GM18507 (cell line): Measurements from ENCODE around the gene MAP2K7.
"Not testable (repeated sequence)": the region's sequence is repeated elsewhere in the genome, so short reads cannot be mapped to it uniquely, and the experiment has no call there.

Experiments
- DNase-seq: peaks from one replicate; pipeline ENCODE4 v3.0.0; 2011; ENCODE audit warnings: low read depth; ENCODE audit not compliant: insufficient read length; ENCODE audit errors: extremely low spot score
- FAIRE-seq: peaks from 2 replicates; lab custom pipeline; 2011; peaks lifted over from hg19 to GRCh38; lab: Jason Lieb, UNC

Gene MAP2K7

DNA sequence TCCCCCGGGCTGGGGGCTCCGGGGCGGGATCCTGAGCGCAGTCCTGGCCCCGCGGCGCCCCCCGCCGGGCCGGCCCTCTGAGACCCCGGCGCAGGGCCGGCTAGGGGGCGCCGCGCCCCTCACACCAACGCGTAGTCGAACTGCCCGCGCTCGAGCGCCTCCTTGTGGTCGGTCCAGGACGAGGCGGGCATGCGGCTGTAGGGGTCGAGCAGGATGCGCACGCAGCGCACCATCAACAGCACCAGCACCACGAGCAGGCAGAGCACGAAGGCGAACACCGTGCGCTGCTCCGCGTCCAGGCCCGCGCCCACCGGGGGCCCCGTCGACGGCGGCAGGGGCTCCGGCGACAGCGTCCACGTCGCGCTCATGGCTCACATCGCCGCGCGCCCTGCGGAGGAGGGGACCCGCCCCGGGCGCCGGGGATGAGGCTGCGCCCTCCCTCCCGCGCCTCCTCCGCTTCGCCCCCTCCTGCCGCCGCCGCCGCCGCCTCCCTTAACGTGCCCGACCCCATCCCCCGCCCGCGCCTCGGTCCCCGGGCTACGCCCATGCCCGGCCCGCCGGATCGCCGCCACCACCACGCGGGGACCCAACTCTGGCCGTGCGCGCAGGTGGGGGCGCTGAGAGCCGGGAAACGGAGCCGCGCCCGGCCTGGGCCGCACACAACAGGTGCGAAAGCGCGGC lies 21.6 kb downstream of the MAP2K7 start:
- FAIRE-seq: peak; percentile 85
- peak; percentile 61 for DNase-seq

DNA sequence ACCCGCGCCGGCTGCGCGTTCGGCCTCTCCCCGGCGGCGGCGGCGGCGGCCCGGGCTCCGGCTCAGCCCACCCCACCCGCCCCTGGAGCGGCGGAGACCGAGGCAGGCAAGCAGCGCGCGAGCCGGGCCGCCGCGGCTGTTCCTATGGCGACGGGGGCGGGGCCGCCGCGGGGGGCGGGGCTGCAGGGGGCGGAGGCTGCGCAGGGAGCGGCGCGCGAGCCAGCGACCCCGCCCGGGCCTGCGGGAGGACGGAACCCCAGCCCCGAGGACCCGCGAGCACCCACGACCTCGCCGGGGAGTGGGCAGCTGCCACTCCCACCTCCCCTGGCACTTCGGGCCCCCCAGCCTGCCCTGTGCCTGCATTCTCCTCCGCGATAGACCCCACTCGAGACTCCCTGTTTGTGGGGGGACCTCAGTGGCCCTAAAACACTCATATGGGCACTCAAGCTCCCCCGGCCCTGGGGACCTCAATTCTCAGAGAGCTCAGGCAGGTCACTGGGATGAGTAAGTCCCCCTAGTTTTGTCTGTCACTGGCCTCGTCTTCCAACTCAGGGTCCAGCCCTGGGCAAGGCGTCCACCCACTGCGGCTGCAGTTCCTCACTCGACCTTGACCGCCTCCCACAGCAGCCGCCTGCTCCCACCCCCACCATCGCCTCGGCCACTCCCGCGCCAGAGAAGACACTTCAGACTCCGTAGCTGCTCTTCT lies 22.5 kb downstream of the MAP2K7 start, which contains the start of gene CTXN1:
TSS of gene CTXN1 (minus strand) at position 115 of the 706 bp plus-strand sequence. CDS start 597 bp downstream, outside the sequence.
- FAIRE-seq (no peak), DNase-seq (peak; percentile 66)

DNA sequence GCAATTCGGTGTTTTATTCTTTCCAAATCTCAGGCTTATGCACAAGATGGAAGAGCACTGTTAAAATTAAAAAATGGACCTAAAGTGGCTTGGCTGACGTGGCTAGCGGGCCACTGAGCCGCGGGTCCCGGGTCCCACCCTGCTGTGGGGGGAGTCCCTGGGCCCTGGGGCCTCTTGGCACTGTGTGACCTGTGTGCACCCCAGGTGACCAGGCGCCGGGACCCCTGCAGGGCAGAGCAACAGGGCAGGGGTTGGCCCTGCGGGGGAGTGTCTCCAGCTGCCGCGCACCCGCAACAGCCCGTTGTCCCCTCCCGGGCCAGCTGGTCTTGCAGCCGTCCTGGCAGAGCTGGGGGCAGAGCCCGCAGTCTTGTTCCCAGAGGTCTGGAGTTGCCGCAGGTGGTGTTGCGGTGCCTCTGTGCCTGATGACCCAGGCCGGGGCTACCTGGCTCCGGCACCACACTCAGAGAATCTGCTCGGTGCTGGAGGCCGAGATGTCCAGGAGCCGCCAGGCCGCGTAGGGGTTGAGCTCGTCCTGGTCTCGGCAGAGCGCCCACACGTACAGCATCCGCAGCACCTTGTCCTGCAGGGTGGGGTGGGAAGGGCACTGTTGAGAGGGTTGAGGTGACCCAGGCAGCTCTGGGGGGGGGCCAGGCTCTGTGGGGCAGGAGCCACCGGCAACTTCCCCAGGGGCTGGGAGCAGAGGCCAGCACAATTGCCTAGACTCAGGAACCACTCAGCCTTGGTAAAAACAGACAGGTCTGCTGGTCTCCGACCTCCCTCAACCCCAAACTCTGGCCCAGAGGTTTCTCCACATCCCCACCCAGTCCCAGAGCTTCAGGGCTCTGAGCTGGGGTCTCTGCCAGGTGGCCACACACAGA lies 23.3 kb downstream of the MAP2K7 start:
- no peak for DNase-seq
- FAIRE-seq: no peak

DNA sequence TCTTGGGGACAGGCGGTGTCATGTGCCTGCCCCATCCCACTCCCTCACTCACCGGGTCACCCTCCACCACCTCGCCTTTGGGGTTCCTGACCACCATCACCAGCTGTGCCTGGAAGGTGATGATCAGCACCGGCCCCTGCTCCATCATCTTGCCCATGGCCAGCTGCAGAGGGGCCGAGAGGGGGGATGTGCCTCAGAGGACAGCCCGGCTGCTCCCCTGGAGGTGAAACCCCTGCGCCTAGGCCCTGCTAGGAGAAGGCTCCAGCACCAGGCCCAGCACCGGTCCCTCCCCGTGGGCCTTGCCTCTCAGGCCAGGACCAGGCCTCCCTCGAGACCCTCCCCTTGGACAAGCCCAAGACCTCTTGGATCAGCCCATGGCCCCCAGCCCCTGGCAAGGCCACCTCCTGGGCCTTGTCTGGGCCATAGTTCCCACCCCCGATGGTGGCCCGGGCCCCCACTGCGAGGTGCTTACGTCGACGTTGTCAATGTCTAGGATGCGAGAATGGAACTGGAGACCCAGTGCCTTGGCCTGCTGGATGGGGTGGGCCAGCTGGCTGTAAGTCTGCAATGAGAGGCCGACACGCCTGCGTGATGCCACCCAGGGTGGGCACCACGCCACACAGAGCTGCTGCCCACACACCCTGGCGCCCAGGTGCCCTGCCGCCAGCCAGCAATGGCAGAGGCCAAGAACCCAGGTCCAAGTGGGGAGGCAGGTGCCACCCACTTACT lies 24.1 kb downstream of the MAP2K7 start:
- DNase-seq: no peak
- no peak for FAIRE-seq

DNA sequence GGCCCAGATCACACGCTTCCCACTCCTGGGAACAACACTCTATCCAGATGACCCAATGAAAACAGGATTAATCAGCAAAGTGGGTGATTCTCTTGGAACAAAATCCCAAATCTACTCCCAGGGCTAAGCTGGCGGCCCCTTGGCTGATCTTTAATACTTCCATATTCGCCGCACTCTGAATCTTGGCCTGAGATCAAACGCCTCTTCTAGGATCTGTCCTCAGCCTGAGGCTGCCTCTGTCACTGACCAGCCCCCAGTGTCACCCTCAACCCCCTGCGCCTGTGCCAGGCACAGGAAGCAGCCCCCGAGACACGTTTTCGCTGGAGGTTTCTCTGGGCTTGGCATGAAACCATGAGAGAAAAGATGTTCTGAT lies 24.6 kb downstream of the MAP2K7 start:
- DNase-seq (no peak), FAIRE-seq (no peak)

DNA sequence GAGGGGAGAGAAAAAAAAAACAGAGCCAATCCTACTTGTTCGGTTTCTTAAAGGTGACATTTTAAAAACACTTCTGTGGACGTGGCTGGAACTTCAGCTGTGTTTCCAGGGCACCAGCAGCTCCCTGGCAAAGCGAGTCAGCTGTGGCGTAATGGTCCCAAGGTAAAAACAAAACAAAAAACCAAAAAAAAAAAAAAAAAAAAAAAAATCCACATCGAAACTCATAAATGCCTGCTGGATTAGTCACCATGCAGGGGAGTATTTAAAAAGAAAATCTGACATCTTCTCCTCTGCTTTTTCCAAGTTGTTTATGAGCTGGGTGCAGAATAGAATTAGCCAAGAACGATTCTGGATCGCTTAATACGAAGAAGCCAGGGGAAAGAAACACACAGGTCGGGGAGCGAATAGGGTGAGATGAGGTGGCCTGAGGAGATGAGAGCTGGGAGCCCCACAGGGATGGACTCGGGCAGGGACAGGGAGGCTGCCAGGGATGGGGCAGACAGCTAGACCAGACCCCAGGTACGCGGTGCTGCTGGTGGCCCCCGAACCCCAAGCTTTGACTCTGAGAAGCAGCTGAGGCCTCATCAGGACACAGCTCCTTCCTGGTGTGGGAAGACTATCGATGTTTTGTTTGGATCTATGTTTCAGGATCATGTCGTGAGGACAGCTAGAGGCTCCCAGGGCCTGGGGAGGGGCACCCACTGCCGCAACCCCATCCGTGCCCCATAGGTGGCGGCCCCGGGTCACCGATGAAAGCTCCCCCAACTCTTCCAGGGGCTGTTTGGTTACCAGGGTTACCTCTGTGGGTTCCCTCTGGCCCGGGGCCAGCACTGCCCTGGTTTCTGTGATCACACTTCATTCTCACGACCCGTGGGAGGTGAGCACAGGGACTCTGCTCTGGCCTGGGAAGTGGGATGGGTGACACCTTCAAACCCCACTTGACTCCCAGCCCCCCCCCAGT lies 25.3 kb downstream of the MAP2K7 start:
- DNase-seq (no peak), FAIRE-seq (no peak)

DNA sequence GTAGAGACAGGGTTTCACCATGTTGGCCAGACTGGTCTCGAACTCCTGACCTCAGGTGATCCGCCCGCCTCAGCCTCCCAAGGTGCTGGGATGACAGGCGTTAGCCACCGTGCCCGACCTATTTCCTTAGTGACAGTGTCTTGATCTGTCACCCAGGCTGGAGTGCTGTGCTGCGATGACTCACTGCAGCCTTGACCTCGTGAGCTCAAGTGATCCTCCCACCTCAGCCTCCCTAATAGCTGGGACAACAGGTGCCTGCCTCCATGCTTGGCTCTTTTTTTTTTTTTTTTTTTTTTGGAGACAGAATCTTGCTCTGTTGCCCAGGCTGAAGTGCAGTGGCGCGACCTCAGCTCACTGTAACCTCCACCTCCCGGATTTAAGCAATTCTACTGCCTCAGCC lies 26.4 kb downstream of the MAP2K7 start:
- FAIRE-seq, DNase-seq: not testable (repeated sequence)

DNA sequence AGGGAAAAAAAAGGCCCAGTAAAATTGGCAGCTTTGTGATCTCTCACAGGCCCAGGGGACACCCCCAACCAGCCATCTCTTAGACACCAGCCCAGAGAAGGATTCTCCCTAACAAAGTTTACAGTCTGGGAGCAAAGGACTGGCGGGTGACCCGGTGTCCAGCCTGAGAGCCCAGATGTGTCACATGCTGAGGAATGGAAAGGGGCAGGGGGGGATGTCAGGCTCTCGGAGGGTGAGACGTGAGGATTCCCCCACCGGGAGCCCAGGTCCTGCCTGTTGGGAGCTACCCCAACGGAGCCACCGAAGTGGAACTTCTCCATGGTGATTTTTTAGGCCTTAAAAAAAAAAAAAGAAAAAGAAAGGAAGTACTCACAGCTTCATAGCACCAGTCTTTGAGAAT lies 27.1 kb downstream of the MAP2K7 start:
- no peak for DNase-seq

DNA sequence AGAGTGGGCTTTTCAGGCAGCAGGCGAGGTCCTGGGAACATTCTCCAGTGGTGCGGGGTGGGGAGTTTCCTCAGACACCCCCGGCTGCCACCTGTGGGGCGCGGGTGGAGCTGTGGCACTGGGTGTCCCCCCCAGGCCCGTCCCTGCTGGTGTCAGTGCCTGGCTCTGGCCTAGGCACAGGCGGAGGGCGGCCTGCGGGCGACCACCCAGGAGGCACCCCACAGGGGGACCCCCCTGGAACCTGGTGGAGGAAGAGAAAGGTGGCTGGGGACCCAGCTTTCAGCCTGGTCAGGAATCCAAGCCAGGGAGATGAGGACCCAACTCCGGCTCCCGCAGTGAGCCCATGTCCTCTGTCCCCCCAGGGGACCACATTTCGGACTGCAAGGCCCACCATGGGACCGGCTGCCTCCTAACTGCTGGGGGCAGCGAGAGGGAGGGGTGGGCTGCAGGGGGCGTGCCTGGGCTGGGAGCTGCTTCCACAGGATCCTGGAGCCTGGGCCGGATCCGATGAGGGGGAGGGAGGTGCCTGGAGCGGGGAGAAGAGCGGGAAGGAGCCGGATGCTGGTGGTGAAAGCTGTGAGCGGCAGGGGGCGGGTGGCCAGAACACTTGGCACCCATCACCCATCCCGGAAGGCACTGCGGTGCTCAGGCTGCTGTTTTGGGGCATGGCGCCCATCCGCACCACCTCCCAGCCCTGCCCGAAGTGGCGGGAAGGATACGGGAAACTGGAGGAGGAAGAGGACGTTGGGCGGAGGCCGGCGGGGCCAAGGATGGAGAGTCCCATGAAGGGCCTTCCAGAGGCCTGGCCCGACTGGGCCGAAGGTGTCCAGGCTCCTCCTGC lies 27.8 kb downstream of the MAP2K7 start:
- DNase-seq (no peak), FAIRE-seq (no peak)

More for the DNA sequence above, 27.1 kb downstream of the MAP2K7 start:
- no peak for FAIRE-seq

DNA sequence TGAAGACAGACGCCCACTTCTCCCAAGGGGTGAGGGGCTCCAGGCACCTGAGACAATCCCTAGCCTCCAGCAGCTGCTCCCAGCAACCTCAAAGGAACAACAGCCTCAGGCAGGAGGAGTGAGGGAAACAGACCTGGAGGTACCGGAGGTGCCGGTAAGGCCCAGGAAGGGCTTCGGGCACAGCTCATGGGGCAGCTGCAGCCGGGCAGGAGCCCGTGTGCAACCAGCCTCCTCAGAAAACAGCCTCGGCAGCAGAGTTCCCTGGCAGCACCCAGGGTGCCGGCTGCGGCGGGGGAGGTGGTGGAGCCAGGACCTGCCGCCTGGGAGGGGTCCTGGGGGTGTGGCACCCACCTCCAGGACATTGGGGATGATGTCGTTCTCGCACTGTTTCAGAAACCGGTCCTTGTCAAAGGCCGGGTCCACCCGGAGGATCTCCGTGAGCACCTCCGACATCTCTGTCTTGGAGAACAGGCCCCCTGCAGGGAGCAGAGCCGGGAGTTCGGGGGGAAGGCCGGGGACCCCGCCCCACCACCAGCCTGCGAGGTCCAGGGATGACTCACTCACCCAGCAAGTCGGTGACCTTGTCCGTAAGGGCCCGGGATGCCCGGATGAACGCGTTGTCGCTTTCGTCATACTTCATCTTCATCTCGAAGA lies 28.7 kb downstream of the MAP2K7 start:
- FAIRE-seq (no peak), DNase-seq (no peak)

DNA sequence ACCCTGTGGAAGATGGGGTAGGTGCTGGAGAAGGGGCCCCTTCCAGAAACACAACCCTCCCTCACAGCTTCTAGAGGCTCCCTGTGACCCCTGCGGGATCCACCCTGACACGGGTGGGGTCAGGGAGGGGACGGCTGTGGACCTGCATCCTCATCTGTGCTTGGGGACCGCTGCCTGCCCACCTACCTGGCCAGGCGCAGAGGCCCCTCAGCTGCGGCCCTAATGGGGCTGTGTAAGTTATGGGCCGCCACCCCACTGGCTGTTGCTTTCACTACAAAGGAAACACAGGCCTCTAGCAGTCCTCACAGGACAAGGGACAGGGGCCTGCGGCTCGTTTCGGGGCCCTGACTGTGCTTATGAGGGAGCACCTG lies 29.2 kb downstream of the MAP2K7 start:
- DNase-seq: no peak
- no peak for FAIRE-seq

DNA sequence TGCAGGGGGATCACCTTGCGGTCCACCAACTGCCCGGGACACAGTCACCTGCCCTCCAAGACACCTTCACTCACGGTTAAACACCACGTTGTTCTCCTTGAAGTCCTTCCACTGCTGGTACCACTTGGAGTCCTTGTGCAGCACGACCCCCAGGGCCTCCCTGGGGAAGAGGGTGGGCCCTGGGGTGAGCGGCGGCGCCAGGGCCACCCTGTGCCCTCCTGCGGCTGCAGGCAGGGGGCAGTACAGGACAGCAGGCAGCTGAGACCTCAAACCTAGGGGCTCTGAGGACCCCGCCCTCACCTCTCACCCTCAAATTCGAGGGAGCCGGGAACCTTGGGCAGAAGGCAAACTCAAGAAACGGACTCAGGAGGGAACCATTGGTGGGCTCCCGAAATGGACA lies 29.7 kb downstream of the MAP2K7 start:
- no peak for FAIRE-seq
- no peak for DNase-seq

DNA sequence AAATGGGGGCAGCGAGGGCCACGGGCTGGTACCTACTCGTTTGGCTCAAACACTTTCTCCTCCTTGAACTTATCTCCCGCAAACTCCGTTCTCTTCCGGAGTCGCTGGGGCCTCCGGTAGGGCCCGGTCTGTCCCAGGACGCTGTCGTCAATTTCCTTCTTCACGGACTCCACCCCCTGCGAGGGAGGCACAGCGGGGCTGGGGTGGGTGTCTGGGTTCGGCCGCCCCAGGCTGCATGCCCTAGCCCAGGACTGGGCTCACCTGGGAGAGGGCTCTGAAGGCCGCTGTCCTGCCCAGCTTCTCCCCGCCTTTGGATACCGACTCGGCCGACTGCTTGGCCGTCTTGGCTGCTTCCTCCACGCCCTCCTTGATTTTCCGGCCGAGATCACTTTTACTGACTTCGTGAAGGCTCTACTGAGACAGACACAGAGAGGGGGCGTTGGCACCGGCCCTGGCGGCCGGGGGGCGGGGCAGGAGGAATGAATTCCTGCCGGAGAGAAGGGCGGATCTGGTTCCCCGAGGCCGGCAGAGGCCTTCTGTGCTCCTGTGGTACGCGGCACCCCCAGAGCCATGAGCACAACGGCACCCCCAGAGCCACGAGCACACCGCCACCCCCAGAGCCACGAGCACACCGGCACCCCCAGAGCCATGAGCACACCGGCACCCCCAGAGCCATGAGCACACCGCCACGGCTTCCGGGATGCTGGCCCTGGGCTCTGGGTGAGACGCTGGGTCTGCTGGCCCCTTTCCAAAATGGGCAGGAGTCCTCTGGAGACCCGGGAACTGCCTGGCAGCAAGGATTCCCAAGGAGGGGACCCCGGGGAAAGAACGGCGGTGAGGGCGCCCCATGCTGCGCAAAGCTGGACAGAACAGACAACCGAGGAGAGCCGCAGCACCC lies 30.4 kb downstream of the MAP2K7 start:
- no peak for DNase-seq
- no peak for FAIRE-seq

DNA sequence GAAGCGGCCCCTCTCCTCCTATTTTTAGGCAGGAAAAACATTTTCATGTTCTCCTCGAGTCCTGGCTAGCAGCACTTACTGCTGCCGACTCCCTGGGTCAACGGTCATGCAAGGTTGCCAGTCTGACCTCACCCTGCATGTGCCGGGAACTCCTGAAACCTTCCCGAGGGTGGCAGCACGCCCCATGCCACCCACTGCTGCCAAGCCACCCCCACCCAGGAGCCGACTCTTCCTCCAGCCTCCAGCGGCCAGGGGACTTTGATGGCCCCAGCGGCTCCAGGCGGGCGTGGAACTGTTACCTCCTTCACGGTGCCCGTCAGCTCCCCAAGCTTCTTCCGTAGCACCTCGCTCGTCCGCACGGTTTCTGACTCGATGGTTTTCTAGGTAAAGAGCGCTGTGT lies 31.1 kb downstream of the MAP2K7 start:
- no peak for DNase-seq
- FAIRE-seq: no peak

DNA sequence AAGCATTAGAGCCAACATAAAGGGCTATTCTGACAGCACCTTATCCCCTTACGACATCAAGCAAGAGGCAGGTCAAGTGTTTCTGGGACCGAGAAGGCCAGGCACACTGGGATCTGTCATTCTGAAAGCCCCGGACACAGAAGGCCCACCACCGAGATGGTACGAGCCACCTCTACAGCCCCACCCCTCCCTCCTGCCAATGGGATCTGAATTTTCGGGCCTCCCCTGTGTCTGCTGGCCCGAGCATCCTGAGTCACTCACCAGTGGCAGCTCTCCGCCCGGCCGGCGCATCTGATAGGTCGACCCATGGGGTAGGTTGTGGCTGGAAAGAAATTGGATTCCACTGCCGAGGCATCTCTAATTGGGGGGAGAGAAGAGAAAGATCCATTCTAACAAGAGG lies 37.2 kb downstream of the MAP2K7 start:
- no peak for FAIRE-seq

DNA sequence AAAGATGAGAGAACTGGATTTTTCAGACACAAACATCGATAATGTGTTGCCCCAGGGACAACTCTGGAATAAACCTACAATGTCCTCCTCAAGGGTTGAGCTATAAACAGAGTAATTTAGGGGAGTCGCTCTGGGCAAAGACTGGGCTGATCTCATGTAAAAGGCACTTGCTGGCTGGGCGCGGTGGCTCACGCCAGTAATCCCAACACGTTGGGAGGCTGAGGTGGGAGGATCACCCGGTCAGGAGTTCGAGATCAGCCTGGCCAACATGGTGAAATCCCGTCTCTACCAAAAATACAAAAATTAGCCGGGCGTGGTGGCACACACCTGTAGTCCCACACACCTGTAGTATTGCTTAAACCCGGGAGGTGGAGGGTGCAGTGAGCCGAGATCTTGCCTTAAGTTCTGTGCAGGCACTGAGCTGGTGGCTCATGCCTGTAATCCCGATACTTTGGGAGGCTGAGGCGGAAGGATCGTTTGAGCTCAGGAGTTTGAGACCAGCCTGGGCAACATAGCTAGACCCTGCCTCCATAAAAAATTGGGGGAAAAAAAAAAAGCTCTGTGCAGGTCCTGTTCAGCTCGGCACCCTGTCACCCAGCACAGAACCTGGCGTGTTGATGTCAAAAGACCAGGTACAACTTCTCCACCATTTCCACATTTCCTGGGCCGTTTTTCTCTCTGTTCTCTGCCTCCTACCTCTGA lies 38.4 kb downstream of the MAP2K7 start:
- FAIRE-seq (no peak), DNase-seq (no peak)

More for the DNA sequence above, 37.2 kb downstream of the MAP2K7 start:
- DNase-seq: no peak
